ENCODE measurements around the gene ACTR1A.

DNA sequence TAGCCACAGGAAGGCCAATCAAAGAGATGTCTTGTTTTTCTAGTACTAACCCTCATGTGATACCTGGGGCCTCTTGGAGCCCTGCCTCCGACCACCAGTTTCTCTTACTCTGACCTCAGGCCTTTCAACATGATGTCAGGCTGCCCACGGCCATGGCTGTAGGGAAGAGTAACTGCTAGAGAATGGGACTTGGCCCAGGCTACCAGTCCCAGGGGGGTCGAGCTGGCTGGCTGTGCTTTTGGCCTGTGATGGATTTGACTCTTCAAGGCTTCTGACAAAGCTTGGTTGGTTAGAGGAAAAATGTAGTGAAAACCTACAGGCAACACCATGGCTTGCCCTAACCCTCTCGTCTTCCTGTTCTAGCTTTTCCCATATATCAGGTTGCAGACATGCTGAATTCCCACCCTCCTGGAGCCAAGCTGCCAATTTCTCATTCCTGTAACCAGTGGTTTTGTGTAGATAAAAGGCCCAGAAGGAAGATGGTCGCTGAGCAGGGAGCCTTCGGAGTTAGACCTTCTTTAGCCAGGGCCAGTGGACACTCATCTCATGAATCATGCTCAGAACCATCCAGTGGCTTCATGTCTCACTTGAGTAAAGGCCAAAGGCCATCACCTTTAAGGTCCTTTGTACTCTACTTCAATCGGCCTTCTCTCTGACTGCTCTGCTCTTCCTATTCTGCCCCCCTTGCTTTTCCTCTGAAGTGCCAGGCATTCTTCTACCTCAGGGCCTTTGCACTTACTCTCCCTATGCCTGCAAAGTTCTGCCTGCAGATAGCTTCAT, 20.9 kb upstream of the ACTR1A start:
- TF ChIP-seq, protein P1, sequence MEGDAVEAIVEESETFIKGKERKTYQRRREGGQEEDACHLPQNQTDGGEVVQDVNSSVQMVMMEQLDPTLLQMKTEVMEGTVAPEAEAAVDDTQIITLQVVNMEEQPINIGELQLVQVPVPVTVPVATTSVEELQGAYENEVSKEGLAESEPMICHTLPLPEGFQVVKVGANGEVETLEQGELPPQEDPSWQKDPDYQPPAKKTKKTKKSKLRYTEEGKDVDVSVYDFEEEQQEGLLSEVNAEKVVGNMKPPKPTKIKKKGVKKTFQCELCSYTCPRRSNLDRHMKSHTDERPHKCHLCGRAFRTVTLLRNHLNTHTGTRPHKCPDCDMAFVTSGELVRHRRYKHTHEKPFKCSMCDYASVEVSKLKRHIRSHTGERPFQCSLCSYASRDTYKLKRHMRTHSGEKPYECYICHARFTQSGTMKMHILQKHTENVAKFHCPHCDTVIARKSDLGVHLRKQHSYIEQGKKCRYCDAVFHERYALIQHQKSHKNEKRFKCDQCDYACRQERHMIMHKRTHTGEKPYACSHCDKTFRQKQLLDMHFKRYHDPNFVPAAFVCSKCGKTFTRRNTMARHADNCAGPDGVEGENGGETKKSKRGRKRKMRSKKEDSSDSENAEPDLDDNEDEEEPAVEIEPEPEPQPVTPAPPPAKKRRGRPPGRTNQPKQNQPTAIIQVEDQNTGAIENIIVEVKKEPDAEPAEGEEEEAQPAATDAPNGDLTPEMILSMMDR (IDR thresholded peaks at IDR 0.05) = no peak
- TF ChIP-seq POLR2A (IDR thresholded peaks at IDR 0.05) = no peak
